H9 (cell line): ENCODE results near the gene MKNK2. TPM values are rescaled to one million over a fixed set of nuclear protein-coding genes. Genes with fewer than 3 reads are reported as not detected.

Experiments
- DNase-seq: peaks from one replicate; pipeline ENCODE4 v3.0.0-alpha.2; 2017
- H2AFZ ChIP-seq: one replicate; pipeline ENCODE4 v1.6.1; 2013; ENCODE audit warnings: mild to moderate bottlenecking, low read length, control low read depth, moderate library complexity
- H2AK5ac ChIP-seq: 2 replicates; pipeline ENCODE4 v1.6.1; 2013; ENCODE audit warnings: low read length, control low read depth, mixed read lengths; ENCODE audit not compliant: insufficient read length
- H2BK120ac ChIP-seq: one replicate; pipeline ENCODE4 v1.6.1; 2013; ENCODE audit warnings: low read depth, mild to moderate bottlenecking, low read length, control low read depth, inconsistent platforms; ENCODE audit not compliant: poor library complexity, severe bottlenecking
- H2BK12ac ChIP-seq: 2 replicates; pipeline ENCODE4 v1.6.1; 2013; ENCODE audit warnings: low read length, control low read depth, mixed read lengths, low read depth; ENCODE audit not compliant: insufficient read length
- H2BK15ac ChIP-seq: 2 replicates; pipeline ENCODE4 v1.6.1; 2013; ENCODE audit warnings: low read depth, low read length, control low read depth
- H2BK20ac ChIP-seq: one replicate; pipeline ENCODE4 v1.6.1; 2013; ENCODE audit warnings: low read depth, mild to moderate bottlenecking, low read length, control low read depth, inconsistent platforms; ENCODE audit not compliant: poor library complexity, severe bottlenecking
- H2BK5ac ChIP-seq: 2 replicates; pipeline ENCODE4 v1.6.1; 2013; ENCODE audit warnings: low read length, control low read depth, mixed read lengths; ENCODE audit not compliant: insufficient read length
- H3K14ac ChIP-seq: 2 replicates; pipeline ENCODE4 v1.6.1; 2013; ENCODE audit warnings: low read length, control low read depth; ENCODE audit not compliant: insufficient read depth
- H3K18ac ChIP-seq: 2 replicates; pipeline ENCODE4 v1.6.1; 2013; ENCODE audit warnings: low read depth, mild to moderate bottlenecking, mixed read lengths, low read length, control low read depth; ENCODE audit not compliant: insufficient read length
- H3K23ac ChIP-seq: 2 replicates; pipeline ENCODE4 v1.6.1; 2013; ENCODE audit warnings: low read length, control low read depth, mixed read lengths, low read depth; ENCODE audit not compliant: insufficient read length
- H3K23me2 ChIP-seq: 2 replicates; pipeline ENCODE4 v1.6.1; 2013; ENCODE audit warnings: low read depth, mild to moderate bottlenecking, mixed read lengths, low read length, control low read depth; ENCODE audit not compliant: insufficient read length, poor library complexity, severe bottlenecking
- H3K27ac ChIP-seq: 2 replicates; pipeline ENCODE4 v1.5.1; 2013; ENCODE audit warnings: low read length, control low read depth, mixed read lengths, low read depth; ENCODE audit not compliant: insufficient read length
- H3K27me3 ChIP-seq: 2 replicates; pipeline ENCODE4 v1.6.1; 2013; ENCODE audit warnings: low read length, control low read depth, inconsistent platforms; ENCODE audit not compliant: insufficient read depth
- H3K4ac ChIP-seq: 2 replicates; pipeline ENCODE4 v1.6.1; 2013; ENCODE audit warnings: low read depth, mild to moderate bottlenecking, control low read depth, inconsistent platforms, low read length, moderate library complexity
- H3K4me1 ChIP-seq: 2 replicates; pipeline ENCODE4 v1.6.1; 2013; ENCODE audit warnings: low read length, control low read depth, inconsistent platforms; ENCODE audit not compliant: insufficient read depth
- H3K4me2 ChIP-seq: 2 replicates; pipeline ENCODE4 v1.6.1; 2013; ENCODE audit warnings: low read length, control low read depth, mixed read lengths; ENCODE audit not compliant: insufficient read length, insufficient read depth
- H3K56ac ChIP-seq: 2 replicates; pipeline ENCODE4 v1.6.1; 2013; ENCODE audit warnings: low read depth, mild to moderate bottlenecking, mixed read lengths, low read length, control low read depth; ENCODE audit not compliant: insufficient read length
- H3K79me1 ChIP-seq: 2 replicates; pipeline ENCODE4 v1.6.1; 2013; ENCODE audit warnings: low read depth, mild to moderate bottlenecking, moderate library complexity, low read length, control low read depth, inconsistent platforms; ENCODE audit not compliant: insufficient read depth, poor library complexity, severe bottlenecking
- H3K79me2 ChIP-seq: 2 replicates; pipeline ENCODE4 v1.6.1; 2013; ENCODE audit warnings: low read length, control low read depth, inconsistent platforms; ENCODE audit not compliant: insufficient read depth
- H3K9ac ChIP-seq: 2 replicates; pipeline ENCODE4 v1.6.1; 2013; ENCODE audit warnings: low read length, control low read depth, mixed read lengths; ENCODE audit not compliant: insufficient read length; ENCODE audit errors: extremely low read depth
- H3K9me3 ChIP-seq: one replicate; pipeline ENCODE4 v1.6.1; 2013; ENCODE audit warnings: low read depth, low read length, inconsistent platforms; ENCODE audit not compliant: control insufficient read depth
- H3T11ph ChIP-seq: one replicate; pipeline ENCODE4 v1.6.1; 2013; ENCODE audit warnings: mild to moderate bottlenecking, low read length, control low read depth, inconsistent platforms
- H4K20me1 ChIP-seq: one replicate; pipeline ENCODE4 v1.6.1; 2013; ENCODE audit not compliant: control insufficient read depth, insufficient read length, insufficient read depth
- H4K5ac ChIP-seq: 2 replicates; pipeline ENCODE4 v1.6.1; 2013; ENCODE audit warnings: low read depth, mild to moderate bottlenecking, mixed read lengths, low read length, control low read depth; ENCODE audit not compliant: insufficient read length
- H4K8ac ChIP-seq: replicated peaks from 2 replicates; pipeline ENCODE4 v1.6.1; 2013; ENCODE audit warnings: low read length, control low read depth, mixed read lengths, low read depth; ENCODE audit not compliant: insufficient read length
- H4K91ac ChIP-seq: 2 replicates; pipeline ENCODE4 v1.6.1; 2013; ENCODE audit warnings: low read depth, mild to moderate bottlenecking, moderate library complexity, mixed read lengths, low read length, control low read depth; ENCODE audit not compliant: insufficient read length
- H3K27ac Mint-ChIP-seq, 3 experiments: 2 replicates in 2 of 3; 3 replicates in 1 of 3; pipeline ENCODE4 v1.8.0; 2020 to 2021; ENCODE audit warnings: mixed read lengths in 3 of 3, mild to moderate bottlenecking in 1 of 3, moderate library complexity in 1 of 3
- H3K27me3 Mint-ChIP-seq: 2 replicates; pipeline ENCODE4 v1.8.0; 2021; ENCODE audit warnings: low read depth, mild to moderate bottlenecking, moderate library complexity, mixed read lengths
- H3K36me3 Mint-ChIP-seq, 3 experiments: 2 replicates in 2 of 3; 3 replicates in 1 of 3; pipeline ENCODE4 v1.8.0; 2020 to 2021; ENCODE audit warnings: low read depth in 3 of 3, mixed read lengths in 3 of 3; ENCODE audit not compliant: insufficient read depth in 1 of 3
- H3K4me1 Mint-ChIP-seq, 2 experiments: 2 replicates each; pipeline ENCODE4 v1.8.0; 2020; ENCODE audit warnings: mixed read lengths in 2 of 2
- H3K4me3 Mint-ChIP-seq, 2 experiments: 2 replicates in 1 of 2; 3 replicates in 1 of 2; pipeline ENCODE4 v1.8.0; 2020 to 2021; ENCODE audit warnings: mild to moderate bottlenecking in 2 of 2, mixed read lengths in 2 of 2, moderate library complexity in 1 of 2
- H3K9me3 Mint-ChIP-seq, 2 experiments: 2 replicates in 1 of 2; 3 replicates in 1 of 2; pipeline ENCODE4 v1.8.0; 2020; ENCODE audit warnings: mild to moderate bottlenecking in 2 of 2, mixed read lengths in 2 of 2, moderate library complexity in 1 of 2
- WGBS: extraction: QIAGEN DNeasy Blood & Tissue Kit; methylation state at CpG from one replicate; pipeline ENCODE4 v1.1.7; 2013; ENCODE audit warnings: missing lambda C conversion rate, low lambda C conversion rate, mixed read lengths; ENCODE audit not compliant: insufficient read length; ENCODE audit errors: extremely low coverage; 5-methylcytosine and 5-hydroxymethylcytosine counted together
- total RNA-seq: library from RNA; stranded (reverse); gene quantifications from 2 replicates; pipeline ENCODE4 v1.2.1, GENCODE V29; 2021
- TF ChIP-seq, protein P1 (sequence below): fragments of 200-600 bp; sonication (generic); conservative IDR thresholded peaks from 3 replicates; pipeline ENCODE4 v1.8.0; 2021; ENCODE audit warnings: antibody characterized with exemption, mild to moderate bottlenecking

MKNK2 gene
- total RNA-seq, 1 experiment from 2014 or later = 153 TPM

DNA sequence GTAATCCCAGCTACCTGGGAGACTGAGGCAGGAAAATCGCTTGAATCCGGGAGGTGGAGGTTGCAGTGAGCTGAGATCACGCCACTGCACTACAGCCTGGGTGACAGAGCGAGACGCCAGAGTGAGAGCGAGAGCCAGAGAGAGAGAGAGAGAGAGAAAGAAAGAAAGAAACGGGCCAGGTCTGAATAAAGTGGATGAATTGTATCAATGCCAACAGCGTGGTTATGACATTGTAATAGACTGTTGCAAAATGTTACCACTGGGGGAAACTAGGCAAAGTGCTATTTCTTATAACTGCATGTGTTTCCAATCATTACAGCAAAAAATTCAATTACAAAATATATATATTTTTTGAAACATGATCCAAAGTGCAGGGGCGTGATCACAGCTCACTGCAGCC is 23.7 kb downstream of the MKNK2 start:
- H3K36me3 Mint-ChIP-seq = peaks cover 0 to 5% (median 4%) of the 10 kb centered on the region in 3 experiments; a peak in 6 of 7 replicates
- Histone ChIP-seq H3K4me1 (no peaks in the 10 kb centered on the region; the same call in 1 of the 2 replicates), H4K5ac (no peak overlapping the region), H2BK20ac (no peak overlapping the region), H3K23ac (no peak overlapping the region), H3K18ac (no peak overlapping the region), H2AFZ (no peak overlapping the region), H2AK5ac (no peak overlapping the region), H3K27ac (no peak overlapping the region), H2BK5ac (no peak overlapping the region), H4K20me1 (no peaks in the 10 kb centered on the region), H4K8ac (no peak overlapping the region), H3K4me2 (no peak overlapping the region), H3K56ac (no peak overlapping the region), H2BK120ac (no peak overlapping the region), H4K91ac (no peak overlapping the region), H3K79me1 (no peaks in the 10 kb centered on the region), H3K14ac (no peak overlapping the region), H2BK15ac (no peak overlapping the region), H3K9me3 (no peaks in the 10 kb centered on the region), H3T11ph (no peak overlapping the region), H3K4ac (no peak overlapping the region), H3K79me2 (no peaks in the 10 kb centered on the region), H3K9ac (no peak overlapping the region), H2BK12ac (no peak overlapping the region), H3K23me2 (no peaks in the 10 kb centered on the region), H3K27me3 (no peaks in the 10 kb centered on the region)
- no CpG with 5 or more reads among the region's 9 CpGs for WGBS
- no peak for DNase-seq
- TF ChIP-seq, protein P1, sequence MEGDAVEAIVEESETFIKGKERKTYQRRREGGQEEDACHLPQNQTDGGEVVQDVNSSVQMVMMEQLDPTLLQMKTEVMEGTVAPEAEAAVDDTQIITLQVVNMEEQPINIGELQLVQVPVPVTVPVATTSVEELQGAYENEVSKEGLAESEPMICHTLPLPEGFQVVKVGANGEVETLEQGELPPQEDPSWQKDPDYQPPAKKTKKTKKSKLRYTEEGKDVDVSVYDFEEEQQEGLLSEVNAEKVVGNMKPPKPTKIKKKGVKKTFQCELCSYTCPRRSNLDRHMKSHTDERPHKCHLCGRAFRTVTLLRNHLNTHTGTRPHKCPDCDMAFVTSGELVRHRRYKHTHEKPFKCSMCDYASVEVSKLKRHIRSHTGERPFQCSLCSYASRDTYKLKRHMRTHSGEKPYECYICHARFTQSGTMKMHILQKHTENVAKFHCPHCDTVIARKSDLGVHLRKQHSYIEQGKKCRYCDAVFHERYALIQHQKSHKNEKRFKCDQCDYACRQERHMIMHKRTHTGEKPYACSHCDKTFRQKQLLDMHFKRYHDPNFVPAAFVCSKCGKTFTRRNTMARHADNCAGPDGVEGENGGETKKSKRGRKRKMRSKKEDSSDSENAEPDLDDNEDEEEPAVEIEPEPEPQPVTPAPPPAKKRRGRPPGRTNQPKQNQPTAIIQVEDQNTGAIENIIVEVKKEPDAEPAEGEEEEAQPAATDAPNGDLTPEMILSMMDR = no peak
- peaks cover 11% of the 10 kb centered on the region for H3K27me3 Mint-ChIP-seq
- peaks cover 9 to 16% of the 10 kb centered on the region in 2 experiments for H3K9me3 Mint-ChIP-seq
- peaks cover 6 to 16% of the 10 kb centered on the region in 2 experiments for H3K4me1 Mint-ChIP-seq
- peak overlapping the region in 1 of 3 experiments; percentile 45; a peak in 1 of 7 replicates for H3K27ac Mint-ChIP-seq
- H3K4me3 Mint-ChIP-seq = no peak overlapping the region
